Breast epithelium (tissue), 3 donors: ENCODE measurements around the gene KLHL40.

Source experiments
- CTCF ChIP-seq, 3 donors: fragments of 450-650 bp; IDR thresholded peaks; one replicate each; pipeline ENCODE4 v1.5.1; 2016 to 2017; ENCODE audit warnings: antibody characterized with exemption in 3 of 3, mild to moderate bottlenecking in 3 of 3, moderate library complexity in 3 of 3
- POLR2AphosphoS5 ChIP-seq, 3 donors: sonication (generic); formaldehyde crosslinking; IDR thresholded peaks; one replicate each; pipeline ENCODE4 v1.6.1; 2017; ENCODE audit warnings: antibody characterized with exemption in 3 of 3

GRCh38 chr3:42712688-42713372, 27.5 kb downstream of the KLHL40 start:
- TF ChIP-seq CTCF (IDR thresholded peaks at IDR 0.05): no peak
- no peak for TF ChIP-seq POLR2AphosphoS5 (IDR thresholded peaks at IDR 0.05)
